ENCODE data around the gene ARHGEF28. TPM values are rescaled to one million over a fixed set of nuclear protein-coding genes. Genes with fewer than 3 reads are reported as not detected.

Gene ARHGEF28
- total and polyA plus RNA-seq, 2 of the 13 experiments (the other 11 are each of a cell fraction or from before 2014, with no cell fraction given), result 17.4 to 34.1 TPM

- ChIA-PET CTCF (ENCODE audit: low intra/inter-chr PET ratio, low total read pairs) (no interaction called here), POLR2A (no interaction called here)
- no peak overlapping the region for H2AFZ ChIP-seq (ENCODE audit: low read length)
- DNase-seq (ENCODE audit: low spot score) (no peak), FAIRE-seq (no peak), ATAC-seq (no peak)
- no TSS peak for BruUV-seq (replicated peaks)
- no peak overlapping the region for H3K9ac ChIP-seq (ENCODE audit: insufficient read depth, low read depth, low read length)
- no peak overlapping the region for H3K4me3 ChIP-seq (replicated peaks in 1 of 3; ENCODE audit: insufficient read depth in 1 of 3, low read depth in 2 of 3, low read length in 3 of 3)
- peaks cover 4% of the 10 kb centered on the region; the same call in 1 of the 2 replicates for H3K9me3 ChIP-seq (ENCODE audit: low read length)
- no peaks in the 10 kb centered on the region for H3K79me2 ChIP-seq (ENCODE audit: insufficient read depth, low read length)
- TF ChIP-seq CSRNP2 (CRISPR knock-in tag; conservative IDR thresholded peaks at IDR 0.05; ENCODE audit: low read depth) (no peak), POLR2AphosphoS5 (IDR thresholded peaks at IDR 0.05; ENCODE audit: low read depth, low read length) (no peak)
- H3K36me3 ChIP-seq (replicated peaks in 1 of 2; ENCODE audit: control insufficient read depth in 1 of 2, insufficient read depth in 2 of 2, low read length in 2 of 2), result peaks cover 2 to 18% of the 10 kb centered on the region in 2 experiments; a peak in 2 of 5 replicates
- no peaks in the 10 kb centered on the region for H3K27me3 ChIP-seq (ENCODE audit: control insufficient read depth in 1 of 2, insufficient read depth in 2 of 2, low read length in 2 of 2)
- H3K4me1 ChIP-seq (ENCODE audit: insufficient read depth, low read length), result peaks cover 6% of the 10 kb centered on the region; the same call in 1 of the 2 replicates
- intact Hi-C loops (cut with micrococcal nuclease; ENCODE audit: unreplicated experiment) (no loop called here), in situ Hi-C loops (cut with HindIII; ENCODE audit: extremely low pct_ligation_motif_present, low pct_unique_long_range_greater_than_20kb) (no loop called here)
- no peak overlapping the region for H3K4me2 ChIP-seq (ENCODE audit: low read depth, low read length)
- H3K27ac ChIP-seq (ENCODE audit: extremely low read length, insufficient read depth, low read length), result no peak overlapping the region
- H4K20me1 ChIP-seq (ENCODE audit: insufficient read depth, low read length), result no peaks in the 10 kb centered on the region
Observed at GRCh38 chr5:73940026-73940425, 314.0 kb downstream of the ARHGEF28 start.

GRCh38 chr5:73940801-73941200, 314.8 kb downstream of the ARHGEF28 start:
- Histone ChIP-seq H3K9ac (ENCODE audit: insufficient read depth, low read depth, low read length) (no peak overlapping the region), H3K27ac (ENCODE audit: extremely low read length, insufficient read depth, low read length) (no peak overlapping the region), H3K4me2 (ENCODE audit: low read depth, low read length) (no peak overlapping the region), H3K79me2 (ENCODE audit: insufficient read depth, low read length) (no peaks in the 10 kb centered on the region), H3K4me1 (ENCODE audit: insufficient read depth, low read length) (peaks cover 9% of the 10 kb centered on the region), H3K9me3 (ENCODE audit: low read length) (peaks cover 4% of the 10 kb centered on the region; the same call in 1 of the 2 replicates), H2AFZ (ENCODE audit: low read length) (no peak overlapping the region), H3K36me3 (replicated peaks in 1 of 2; ENCODE audit: control insufficient read depth in 1 of 2, insufficient read depth in 2 of 2, low read length in 2 of 2) (peaks cover 2 to 18% of the 10 kb centered on the region in 2 experiments; a peak in 2 of 5 replicates), H3K4me3 (replicated peaks in 1 of 3; ENCODE audit: insufficient read depth in 1 of 3, low read depth in 2 of 3, low read length in 3 of 3) (no peak overlapping the region), H3K27me3 (ENCODE audit: control insufficient read depth in 1 of 2, insufficient read depth in 2 of 2, low read length in 2 of 2) (no peaks in the 10 kb centered on the region), H4K20me1 (ENCODE audit: insufficient read depth, low read length) (no peaks in the 10 kb centered on the region)
- BruUV-seq (replicated peaks), result no TSS peak
- in situ Hi-C loops (cut with HindIII; ENCODE audit: extremely low pct_ligation_motif_present, low pct_unique_long_range_greater_than_20kb), result no loop called here
- CTCF ChIA-PET (ENCODE audit: low intra/inter-chr PET ratio, low total read pairs), result no interaction called here
- intact Hi-C loops (cut with micrococcal nuclease; ENCODE audit: unreplicated experiment), result no loop called here
- no peak for DNase-seq (ENCODE audit: low spot score)
- POLR2A ChIA-PET, result no interaction called here
- no peak for FAIRE-seq
- no peak for ATAC-seq
- WGBS (ENCODE audit: low lambda C conversion rate), result 97% methylated on average over 3 of the region's 3 CpGs
- TF ChIP-seq ZNF335 (CRISPR knock-in tag; IDR thresholded peaks at IDR 0.05) (no peak), ZGPAT (CRISPR knock-in tag; IDR thresholded peaks at IDR 0.05) (no peak), CAMTA2 (CRISPR knock-in tag; IDR thresholded peaks at IDR 0.05; ENCODE audit: borderline replicate concordance) (no peak), FOXC1 (CRISPR knock-in tag; IDR thresholded peaks at IDR 0.05; ENCODE audit: borderline replicate concordance) (no peak), KDM2A (CRISPR knock-in tag; IDR thresholded peaks at IDR 0.05; ENCODE audit: borderline replicate concordance, low read depth) (no peak), SMAD1 (CRISPR knock-in tag; IDR thresholded peaks at IDR 0.05; ENCODE audit: borderline replicate concordance, low read depth) (no peak), PBX2 (CRISPR knock-in tag; IDR thresholded peaks at IDR 0.05) (no peak), ZNF20 (CRISPR knock-in tag; IDR thresholded peaks at IDR 0.05) (no peak), PHF8 (CRISPR knock-in tag; IDR thresholded peaks at IDR 0.05) (no peak), FOXO1 (CRISPR knock-in tag; IDR thresholded peaks at IDR 0.05) (no peak), ZMYM3 (CRISPR knock-in tag; IDR thresholded peaks at IDR 0.05) (no peak), MYC (CRISPR knock-in tag; IDR thresholded peaks at IDR 0.05; ENCODE audit: borderline replicate concordance) (no peak), SP2 (CRISPR knock-in tag; IDR thresholded peaks at IDR 0.05) (no peak), ZNF674 (CRISPR knock-in tag; IDR thresholded peaks at IDR 0.05; ENCODE audit: low read depth) (no peak), RBM39 (IDR thresholded peaks at IDR 0.05; ENCODE audit: low read depth, low read length, poor library complexity, severe bottlenecking) (no peak)
